Measurements from ENCODE around the gene ZNF580.

ZNF580 gene

DNA sequence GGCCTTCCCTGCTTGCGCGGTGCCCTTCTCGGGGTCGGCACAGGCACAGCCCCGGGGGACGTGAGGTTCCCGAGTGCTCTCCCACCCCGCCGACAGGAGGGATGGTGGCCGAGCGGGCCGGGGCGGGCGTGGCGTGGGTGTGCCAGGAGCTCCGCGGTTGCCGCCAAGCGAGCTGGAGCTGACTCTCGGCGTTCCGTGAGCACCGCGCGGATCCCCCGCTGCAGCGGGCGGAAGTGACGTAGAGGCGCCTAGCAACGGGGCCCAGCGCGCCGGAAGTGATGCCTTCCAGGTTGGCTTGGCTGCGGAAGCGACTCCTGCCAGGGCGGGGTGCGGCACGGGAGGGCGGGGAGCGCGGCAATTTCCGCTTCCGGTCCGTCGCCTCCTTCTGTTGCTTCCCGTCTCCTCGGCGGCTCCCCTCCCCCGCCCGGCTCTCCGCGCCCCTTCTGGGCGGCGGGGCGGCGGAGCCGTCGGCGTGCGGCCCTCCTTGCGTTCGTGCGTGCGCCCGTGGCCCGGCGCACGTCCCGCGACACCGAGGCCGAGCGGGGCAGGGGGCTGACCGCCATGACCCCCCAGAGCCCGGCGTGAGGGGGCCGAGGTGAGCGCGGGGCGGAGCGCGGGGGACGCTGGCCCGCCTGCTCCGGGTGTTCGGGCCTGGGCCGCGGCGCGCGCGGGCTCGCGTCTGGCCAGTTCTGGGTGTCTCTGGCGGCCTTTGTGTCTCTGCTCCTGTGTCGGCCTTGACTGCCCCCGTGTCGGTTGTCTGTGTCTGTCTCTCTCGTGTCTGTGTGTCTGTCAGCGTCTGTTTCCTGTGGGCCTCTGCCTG is 34.2 kb downstream of the ZNF580 start, which contains the start of gene EPN1:
Gene EPN1, plus strand, starts transcription at position 386 of the 820 bp plus-strand sequence. CDS start 3,402 bp downstream, outside the sequence.
- peak; percentile 93 for FAIRE-seq

DNA sequence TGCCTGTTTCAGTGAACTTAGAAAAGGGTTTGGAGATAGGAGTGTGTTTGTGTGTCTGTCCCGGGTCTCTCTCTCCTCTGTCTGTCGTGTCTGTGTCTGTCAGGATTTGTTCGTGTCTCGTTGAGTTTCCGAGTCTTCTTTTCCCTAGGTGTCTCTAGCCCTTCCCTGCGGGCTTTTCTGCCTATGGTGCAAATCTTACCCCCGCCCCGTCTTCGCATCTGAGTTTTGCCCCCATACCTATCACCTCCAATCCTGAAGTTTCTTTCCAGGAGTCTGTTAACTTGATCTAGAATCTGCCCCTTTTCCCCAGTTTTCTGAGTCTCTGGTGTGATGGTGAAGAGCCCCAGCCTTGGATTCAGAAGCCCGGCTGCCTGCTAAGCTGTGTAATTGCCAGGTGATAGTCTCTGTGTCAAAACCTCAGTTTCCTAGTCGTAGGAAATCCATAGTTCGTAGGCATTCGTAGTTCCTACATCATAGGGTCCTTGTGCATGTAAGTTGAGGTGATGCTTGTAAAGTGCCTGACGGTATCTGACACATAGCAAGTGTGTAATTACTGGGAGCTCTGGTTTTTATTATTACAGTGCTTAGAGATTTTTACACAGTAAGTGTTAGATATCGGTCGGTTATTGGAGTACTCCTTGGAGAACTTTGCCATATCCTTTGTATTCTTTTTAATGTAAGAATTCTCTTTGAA is 35.0 kb downstream of the ZNF580 start:
- FAIRE-seq = no peak
- no peak for DNase-seq (ENCODE audit: insufficient read length, low spot score)

More for the DNA sequence above, 34.2 kb downstream of the ZNF580 start, which contains the start of gene EPN1:
- DNase-seq (ENCODE audit: insufficient read length, low spot score) = peak; percentile 99

DNA sequence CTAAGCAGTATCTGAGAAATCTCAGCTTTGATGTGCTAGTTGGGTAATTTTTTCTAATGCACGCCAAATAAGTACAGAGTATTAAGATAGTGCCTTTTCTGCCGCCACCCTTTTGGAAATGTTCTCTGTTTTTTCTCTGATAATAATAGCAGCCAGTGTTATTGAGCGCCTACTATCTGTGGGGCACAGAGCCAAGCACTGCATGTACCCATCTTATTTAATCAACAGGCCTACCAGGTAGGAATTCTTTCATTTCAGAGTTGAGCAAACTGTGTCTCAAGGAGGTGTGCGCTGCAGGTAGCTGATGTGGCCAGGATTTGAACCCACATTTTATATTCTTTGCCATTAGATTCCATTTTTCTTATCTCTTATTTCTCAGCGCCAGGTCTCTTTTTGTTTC is 35.6 kb downstream of the ZNF580 start:
- no peak for DNase-seq (ENCODE audit: insufficient read length, low spot score)
- peak; percentile 11 for FAIRE-seq

DNA sequence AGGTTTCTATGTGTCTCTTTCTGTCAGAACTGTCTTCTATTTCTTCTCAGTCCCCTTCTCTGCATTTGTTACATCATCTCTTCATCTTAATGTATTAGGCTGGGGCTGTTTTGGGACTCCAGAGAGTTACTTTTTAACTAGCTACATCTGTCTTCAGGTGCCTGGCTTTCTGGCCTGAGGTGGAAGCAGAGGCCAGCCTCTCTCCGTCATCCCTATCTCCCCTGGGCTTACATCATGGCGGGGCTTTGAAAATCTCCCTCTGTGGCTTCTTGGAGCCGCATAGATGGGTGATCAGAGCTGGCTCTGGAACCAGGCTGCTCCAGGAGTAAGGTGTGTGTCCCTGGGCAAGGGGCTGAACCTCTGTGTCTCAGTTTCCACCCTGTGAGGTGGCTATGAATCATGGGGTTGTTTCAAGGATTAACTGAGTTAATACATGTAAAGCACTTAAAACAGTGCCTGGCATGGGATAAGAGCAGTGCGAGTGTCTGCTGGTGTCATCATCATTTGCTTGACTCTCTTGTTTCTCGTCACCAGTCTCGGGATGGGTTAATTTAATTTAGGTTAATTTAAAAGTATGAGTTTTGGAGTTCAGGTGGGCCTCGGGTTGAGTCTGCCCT is 36.2 kb downstream of the ZNF580 start:
- FAIRE-seq (peak; percentile 84), DNase-seq (ENCODE audit: insufficient read length, low spot score) (no peak)

DNA sequence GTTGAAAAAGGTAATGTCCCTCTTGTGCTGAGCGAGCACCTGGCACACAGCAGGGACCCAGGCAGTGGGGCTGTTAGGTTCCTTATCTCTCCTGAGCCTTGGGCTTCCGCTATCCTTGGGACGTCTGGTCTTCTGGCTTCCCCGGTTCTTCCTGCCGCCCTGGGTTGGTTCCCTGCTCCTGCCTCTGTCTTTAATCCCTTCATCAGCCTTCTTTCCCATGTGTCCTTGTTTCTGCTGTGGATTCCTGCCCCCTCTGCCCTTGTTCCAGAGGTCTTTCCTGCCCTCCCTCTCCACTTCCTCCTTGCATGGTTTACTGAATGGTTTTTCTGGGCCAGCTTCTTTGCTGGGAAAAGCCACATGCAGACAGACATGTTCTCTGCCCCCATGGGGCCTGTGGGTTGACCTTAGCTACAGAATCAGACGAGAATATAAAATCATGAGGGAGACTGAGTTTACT is 36.8 kb downstream of the ZNF580 start:
- no peak for FAIRE-seq
- no peak for DNase-seq (ENCODE audit: insufficient read length, low spot score)

DNA sequence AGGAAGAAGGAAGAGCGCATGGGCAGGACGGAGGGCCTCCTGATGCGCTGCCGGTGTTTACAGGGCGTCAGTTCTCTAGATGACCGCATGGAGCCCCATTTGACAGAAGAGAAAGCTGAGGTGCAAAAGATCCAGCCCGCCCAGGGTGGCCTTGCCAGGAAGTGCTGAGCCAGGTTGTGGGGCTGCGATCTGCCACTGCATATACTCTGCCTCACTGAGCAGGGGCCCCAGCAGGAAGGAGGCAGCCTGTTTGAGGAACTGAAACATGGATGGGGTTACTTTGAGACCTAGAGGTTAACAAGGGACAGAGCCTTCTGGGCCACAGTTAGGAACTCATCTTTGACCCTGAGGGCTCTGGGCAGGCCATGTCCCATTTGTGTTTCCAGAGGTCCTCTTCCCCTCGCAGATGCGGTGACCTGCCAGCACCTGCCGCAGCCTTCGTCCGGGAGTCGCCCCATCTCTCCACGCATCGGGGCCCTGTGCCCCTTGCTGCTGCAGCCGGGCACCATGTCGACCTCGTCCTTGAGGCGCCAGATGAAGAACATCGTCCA is 37.4 kb downstream of the ZNF580 start:
- peak; percentile 83 for DNase-seq (ENCODE audit: insufficient read length, low spot score)
- FAIRE-seq = peak; percentile 97

DNA sequence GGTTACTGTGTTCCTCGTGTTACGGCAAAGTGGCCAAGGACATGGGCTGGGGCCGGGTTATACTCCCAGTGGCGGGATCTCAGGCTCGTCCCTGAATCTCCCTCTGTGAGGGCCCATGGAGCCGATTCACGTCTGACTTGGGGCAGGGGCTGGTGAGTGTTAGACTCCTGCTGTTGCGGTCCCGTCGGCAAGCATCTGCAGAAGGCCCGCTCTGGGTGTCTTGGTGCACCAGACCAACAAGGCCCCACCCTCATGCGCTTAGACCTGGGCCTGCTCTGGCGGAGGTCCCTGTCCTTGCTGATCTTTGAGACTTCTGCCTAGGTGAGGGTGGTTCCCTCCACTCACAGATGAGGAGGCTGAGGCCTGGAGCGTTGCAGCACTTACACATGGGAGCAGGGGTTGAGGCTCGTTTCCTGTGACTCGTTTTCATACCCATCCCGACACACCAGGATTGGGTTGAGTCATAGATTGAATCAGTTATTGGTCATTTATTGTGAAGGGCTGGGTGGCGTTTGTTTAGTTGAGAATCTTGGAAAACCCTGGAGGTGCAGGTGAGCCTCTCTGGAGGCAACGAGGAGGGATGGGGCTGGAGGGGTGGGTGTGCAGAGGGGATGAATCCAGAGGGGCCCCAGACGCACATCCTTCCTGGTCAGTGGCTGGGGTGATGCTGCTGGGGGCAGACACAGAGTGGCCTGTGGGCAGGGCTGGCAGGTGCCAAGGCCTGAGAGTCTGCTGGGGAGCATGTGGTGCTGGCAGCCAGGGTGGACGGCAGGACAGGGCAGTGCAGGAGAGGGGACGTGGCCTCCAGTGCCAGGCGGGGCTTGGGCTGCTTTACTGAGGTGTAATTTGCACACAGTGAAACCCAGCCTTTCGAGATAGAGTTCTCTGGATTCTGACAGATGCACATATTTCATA is 38.8 kb downstream of the ZNF580 start:
- no peak for FAIRE-seq
- DNase-seq (ENCODE audit: insufficient read length, low spot score) = no peak

DNA sequence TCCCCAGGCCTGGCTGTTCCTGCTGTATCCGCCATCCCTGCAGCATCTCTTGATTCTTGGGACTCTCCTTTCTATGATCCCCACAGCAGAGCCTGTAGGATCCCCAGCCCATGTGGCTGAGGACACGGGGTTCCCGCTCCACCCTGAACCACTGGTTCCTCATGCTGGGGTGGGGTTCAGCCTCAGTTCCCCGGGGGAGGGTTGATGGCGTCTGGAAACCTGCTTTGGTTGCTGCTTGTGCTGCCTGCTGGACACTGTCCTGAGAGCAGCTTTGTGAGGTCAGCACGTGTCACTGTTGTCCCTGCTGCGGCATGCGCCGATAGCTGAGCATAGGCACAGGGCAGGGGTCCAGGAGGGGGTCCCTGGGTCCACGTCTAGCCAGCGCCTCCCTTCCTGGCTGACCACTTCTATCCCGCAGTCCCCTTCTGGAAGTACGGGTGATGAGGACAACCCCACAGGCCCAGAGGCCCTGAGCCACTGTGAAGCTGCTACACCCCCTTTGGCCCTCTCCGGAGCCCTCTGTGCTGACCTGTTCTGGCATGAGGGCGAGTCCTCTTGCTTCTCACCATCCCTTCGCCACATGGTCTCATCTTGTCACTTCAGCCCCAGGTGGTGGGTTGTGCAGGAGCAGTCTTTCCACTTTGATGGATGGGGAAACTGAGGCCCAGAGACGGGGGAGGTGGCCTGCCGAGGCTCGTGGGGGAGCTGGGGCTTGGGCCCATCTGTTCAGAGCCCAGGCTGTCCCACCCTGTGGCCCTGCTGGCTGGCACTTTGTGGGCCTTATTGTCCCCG is 39.7 kb downstream of the ZNF580 start:
- FAIRE-seq (no peak), DNase-seq (ENCODE audit: insufficient read length, low spot score) (no peak)

DNA sequence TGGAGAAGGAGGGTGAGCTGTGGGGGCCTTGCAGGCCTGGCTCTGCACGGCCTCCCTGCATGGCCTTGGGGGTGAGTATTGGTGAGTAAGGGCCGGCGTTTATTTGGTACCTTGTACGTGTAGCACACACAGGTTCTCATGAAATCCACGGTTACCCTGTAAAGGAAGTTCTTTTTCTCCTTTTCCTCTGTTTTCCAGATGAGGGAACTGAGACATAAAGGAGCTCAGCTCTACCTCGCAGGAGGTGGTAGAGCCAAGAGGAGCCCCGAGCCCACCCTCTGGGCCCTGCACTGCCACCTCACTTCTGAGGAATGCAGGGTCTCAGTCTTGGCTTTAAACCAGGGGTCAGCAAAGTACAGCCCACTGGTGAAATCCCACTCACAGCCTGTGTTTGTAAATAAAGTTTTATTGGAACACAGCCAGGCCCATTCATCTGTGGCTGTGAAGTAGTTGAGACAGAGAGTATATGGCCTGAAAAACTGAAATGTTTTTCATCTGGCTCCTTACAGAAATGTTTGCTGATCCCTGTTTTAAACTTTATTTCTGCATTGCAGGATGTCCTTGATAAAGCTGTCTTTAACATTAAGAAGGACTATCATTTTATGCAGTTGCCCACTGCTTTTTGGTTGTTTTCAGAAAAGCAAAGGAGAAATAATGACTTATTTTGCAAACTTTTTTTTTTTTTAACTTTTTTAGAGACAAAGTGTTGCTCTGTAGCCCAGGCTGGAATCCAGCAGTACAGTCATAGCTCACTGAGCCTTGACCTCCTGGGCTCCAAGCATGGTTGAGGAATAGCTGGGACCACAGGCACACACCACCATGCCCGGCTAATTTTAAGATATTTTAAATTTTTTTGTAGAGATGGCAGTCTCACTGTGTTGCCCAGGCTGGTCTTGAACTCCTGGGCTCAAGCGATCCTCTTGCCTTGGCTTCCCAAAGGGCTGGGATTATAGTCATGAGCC is 40.6 kb downstream of the ZNF580 start:
- no peak for FAIRE-seq
- no peak for DNase-seq (ENCODE audit: insufficient read length, low spot score)

DNA sequence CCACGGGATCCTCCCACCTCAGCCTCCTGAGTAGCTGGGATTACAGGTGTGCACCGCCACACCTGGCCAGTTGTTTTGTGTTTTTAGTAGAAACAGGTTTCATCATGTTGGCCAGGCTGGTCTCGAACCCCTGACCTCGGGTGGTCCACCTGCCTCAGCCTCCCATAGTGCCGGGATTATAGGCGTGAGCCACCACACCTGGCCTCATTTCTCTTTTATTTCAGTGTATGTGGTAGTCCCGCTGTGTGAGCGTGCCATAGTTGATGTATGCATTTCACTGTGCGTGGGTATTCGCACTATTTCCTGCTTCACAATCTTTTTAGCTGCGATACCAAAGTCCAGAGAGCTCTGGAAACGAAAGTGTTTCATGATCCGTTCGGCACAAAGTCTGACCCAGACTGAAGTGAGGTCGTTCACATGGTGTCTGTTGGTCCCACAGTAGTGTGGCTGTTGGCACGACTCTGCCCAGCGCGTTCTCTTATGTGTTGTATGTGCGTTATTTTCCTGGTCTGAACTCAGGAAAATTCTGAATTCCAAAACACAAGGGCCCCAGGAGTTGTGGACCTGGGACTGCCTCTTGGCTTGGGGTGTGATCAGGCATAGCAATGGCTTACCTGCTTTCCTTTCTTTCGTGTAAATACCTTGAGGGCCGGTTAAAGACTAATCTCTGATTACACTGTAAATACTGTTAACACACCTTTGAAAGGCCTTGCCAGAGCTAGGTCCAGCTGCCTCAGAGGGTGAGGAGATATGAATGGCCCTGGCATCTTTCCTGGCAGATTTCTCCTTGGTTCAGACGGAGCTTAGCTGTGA is 42.9 kb downstream of the ZNF580 start:
- FAIRE-seq (no peak), DNase-seq (ENCODE audit: insufficient read length, low spot score) (no peak)

DNA sequence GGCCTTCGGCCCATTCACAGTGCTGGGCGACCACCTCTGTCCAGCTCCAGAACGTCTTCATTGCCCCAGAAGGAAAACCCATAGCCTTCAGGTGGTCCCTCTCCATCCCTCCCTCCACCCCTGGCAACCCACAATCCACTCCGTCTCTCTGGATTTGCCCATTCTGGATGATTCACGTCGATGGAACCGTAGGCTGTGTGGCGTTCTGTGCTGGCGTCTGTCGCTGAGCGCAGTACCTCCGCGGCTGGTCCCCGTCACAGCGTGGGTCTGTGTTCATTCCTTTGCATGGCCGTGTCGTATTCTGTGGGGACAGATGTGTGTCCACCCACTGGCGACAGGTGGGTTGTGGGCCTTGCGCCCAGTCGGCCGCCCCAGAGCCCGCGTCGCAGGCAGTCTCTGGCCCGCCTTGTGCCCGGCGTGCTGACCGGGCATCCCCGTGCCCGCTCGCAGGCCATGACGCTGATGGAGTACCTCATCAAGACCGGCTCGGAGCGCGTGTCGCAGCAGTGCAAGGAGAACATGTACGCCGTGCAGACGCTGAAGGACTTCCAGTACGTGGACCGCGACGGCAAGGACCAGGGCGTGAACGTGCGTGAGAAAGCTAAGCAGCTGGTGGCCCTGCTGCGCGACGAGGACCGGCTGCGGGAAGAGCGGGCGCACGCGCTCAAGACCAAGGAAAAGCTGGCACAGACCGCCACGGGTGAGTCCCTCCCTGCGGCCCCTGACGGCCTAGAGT is 44.3 kb downstream of the ZNF580 start:
- DNase-seq (ENCODE audit: insufficient read length, low spot score) = no peak
- FAIRE-seq = no peak

DNA sequence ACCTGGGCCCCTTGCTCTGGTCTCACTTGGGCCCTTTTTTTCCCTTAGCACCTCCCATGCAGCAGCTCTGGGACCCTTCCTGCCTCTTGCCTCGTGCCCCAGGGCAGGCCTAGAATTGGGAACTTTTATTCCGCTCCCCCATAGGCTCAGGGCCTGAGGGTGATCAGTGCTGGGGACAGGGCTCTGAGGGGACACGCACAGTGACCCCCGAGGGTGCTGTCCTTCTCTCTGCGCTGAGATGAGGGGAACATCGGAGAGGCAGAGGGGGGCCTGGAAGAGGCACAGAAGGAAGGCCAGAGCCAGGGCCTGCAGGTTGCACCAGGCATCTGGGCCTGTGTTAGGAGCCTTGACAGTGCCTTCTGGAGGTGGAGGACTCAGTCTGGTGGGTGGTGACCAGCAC is 45.0 kb downstream of the ZNF580 start:
- DNase-seq (ENCODE audit: insufficient read length, low spot score) (no peak), FAIRE-seq (no peak)

DNA sequence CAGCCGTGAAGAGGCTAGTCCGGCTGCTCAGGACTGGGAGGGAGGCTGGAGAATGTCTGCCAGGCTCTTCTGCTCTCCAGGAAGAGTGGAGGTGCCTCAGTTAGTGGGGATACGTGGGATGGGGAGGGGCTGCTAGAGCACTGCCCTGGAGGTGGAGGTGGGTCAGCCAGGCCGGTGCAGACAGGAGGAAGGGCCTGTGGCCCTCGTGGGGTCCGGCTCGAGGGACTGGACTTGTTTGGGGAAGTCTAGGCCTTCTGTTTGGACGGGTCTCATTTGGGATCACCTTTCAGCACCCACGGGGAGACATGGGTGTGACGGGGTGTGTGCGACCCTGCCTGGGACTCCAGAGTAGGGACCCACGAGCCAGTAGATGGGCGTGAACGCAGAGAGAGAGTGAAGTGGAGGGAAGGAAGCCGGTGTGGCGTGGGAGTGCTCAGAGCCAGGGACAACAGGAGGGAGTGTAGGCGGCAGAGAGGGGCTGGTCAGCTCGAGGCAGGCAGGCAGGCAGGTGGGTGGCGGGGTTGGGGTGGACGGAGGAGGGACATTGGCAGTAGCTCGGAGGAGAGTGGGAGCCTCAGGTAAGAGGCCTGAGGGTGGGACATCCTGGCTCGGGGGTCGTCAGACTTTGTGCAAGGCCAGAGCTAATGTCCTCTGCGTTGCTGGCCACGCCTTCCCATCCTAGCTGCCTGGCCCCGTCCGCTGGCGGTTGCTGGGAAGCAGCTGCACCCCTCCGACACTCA is 45.7 kb downstream of the ZNF580 start:
- DNase-seq (ENCODE audit: insufficient read length, low spot score) = no peak
- no peak for FAIRE-seq

DNA sequence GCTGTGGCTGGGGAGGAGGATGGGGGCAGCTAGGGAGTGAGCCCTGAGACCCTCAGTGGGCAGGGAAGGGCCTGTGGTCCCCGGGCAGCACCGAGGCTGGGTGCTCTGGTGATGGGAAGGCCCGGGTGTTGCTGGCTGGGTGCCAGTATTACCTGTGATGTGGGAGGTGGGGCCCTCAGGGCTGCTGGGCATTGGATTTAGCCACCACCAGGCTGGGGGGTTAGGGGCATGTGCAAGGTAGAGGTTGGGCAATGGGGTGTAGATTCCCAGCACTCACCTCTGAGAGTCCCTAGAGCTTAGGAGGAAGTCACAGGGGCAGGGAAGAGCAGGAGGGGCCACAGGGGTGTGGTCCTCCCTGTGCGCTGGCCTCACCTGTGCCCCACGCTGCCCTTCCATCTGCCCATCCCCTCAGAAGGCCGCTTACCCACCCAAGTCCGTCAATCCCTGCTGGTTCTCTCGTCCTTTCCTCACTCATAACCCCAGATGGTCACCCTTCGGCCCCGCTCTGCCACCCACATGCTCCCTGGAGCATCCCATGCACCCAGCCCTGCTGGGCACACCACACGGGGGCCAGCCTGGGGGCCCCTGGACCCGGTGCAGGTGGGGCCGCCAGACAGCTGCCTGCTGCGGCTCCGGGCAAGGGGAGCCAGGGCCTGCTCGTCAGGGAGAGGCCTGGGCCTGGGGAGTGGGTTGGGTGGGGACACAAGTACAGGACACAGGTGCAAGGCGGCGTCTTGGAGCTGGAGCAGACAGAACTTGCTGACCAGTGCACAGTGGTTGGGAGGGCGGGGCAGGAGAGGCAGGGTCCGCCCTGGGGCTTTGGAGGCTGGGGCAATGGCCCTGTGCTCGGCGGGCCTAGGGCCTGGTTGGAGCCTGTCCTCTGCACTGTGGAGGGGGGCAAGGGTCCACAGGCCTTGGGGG is 46.7 kb downstream of the ZNF580 start:
- FAIRE-seq (no peak), DNase-seq (ENCODE audit: insufficient read length, low spot score) (no peak)
